Activated T-cell treated with anti-CD3 and anti-CD28 coated beads, Interleukin-2, amount 50 U/mL, for 24 hours (primary cell): ENCODE results near the gene TYK2.

Source experiments
- DNase-seq: peaks from one replicate; pipeline ENCODE4 v3.0.0-alpha.2; 2020
- H3K27ac Mint-ChIP-seq: 2 replicates; pipeline ENCODE4 v1.8.0; 2020; ENCODE audit warnings: mild to moderate bottlenecking, mixed read lengths
- H3K27me3 Mint-ChIP-seq: 2 replicates; pipeline ENCODE4 v1.8.0; 2020; ENCODE audit warnings: mixed read lengths
- H3K36me3 Mint-ChIP-seq: 2 replicates; pipeline ENCODE4 v1.8.0; 2020; ENCODE audit warnings: low read depth, mixed read lengths
- H3K4me1 Mint-ChIP-seq: 2 replicates; pipeline ENCODE4 v1.8.0; 2020; ENCODE audit warnings: low read depth, mixed read lengths
- H3K4me3 Mint-ChIP-seq: 2 replicates; pipeline ENCODE4 v1.8.0; 2020; ENCODE audit warnings: mild to moderate bottlenecking, moderate library complexity, mixed read lengths
- H3K9me3 Mint-ChIP-seq: 2 replicates; pipeline ENCODE4 v1.8.0; 2020; ENCODE audit warnings: mixed read lengths

Gene TYK2

GRCh38 chr19:10305139-10305806, 75.1 kb downstream of the TYK2 start:
- H3K9me3 Mint-ChIP-seq = no peaks in the 10 kb centered on the region
- H3K4me3 Mint-ChIP-seq = no peak overlapping the region
- H3K27ac Mint-ChIP-seq = no peak overlapping the region
- H3K36me3 Mint-ChIP-seq = peaks cover 22% of the 10 kb centered on the region
- H3K27me3 Mint-ChIP-seq = no peaks in the 10 kb centered on the region
- DNase-seq = no peak
- H3K4me1 Mint-ChIP-seq = peaks cover 15% of the 10 kb centered on the region
